Prostate gland (tissue), 2 donors: ENCODE results near the gene HGFAC. TPM values are rescaled to one million over a fixed set of nuclear protein-coding genes. Genes with fewer than 3 reads are reported as not detected.

Experiments used
- DNase-seq: peaks from one replicate; pipeline ENCODE4 v3.0.0-alpha.2; 2019; ENCODE audit warnings: low spot score
- H3K27ac ChIP-seq, 2 donors: fragments of 200-600 bp; sonication (generic); 2 replicates each; pipeline ENCODE4 v1.5.1; 2017 to 2019
- H3K27me3 ChIP-seq: fragments of 200-600 bp; sonication (generic); replicated peaks from 2 replicates; pipeline ENCODE4 v1.5.1; 2019; ENCODE audit not compliant: insufficient read depth
- H3K36me3 ChIP-seq, 2 donors: fragments of 200-600 bp; sonication (generic); 1 replicate in 1 of 2; 2 replicates in 1 of 2; pipeline versions ENCODE4 v1.5.1 to v1.8.1; 2017 to 2019
- H3K4me1 ChIP-seq: fragments of 200-600 bp; sonication (generic); replicated peaks from 2 replicates; pipeline ENCODE4 v1.5.1; 2019
- H3K4me3 ChIP-seq, 2 donors: fragments of 200-600 bp; sonication (generic); 2 replicates each; pipeline ENCODE4 v1.5.1; 2017 to 2019
- H3K9me3 ChIP-seq: fragments of 200-600 bp; sonication (generic); 2 replicates; pipeline ENCODE4 v1.5.1; 2017
- POLR2A ChIP-seq: fragments of 450-650 bp; IDR thresholded peaks from one replicate; pipeline ENCODE4 v1.6.1; 2016; ENCODE audit warnings: antibody characterized with exemption, mild to moderate bottlenecking
- POLR2AphosphoS5 ChIP-seq: sonication (generic); formaldehyde crosslinking; IDR thresholded peaks from one replicate; pipeline ENCODE4 v1.6.1; 2017; ENCODE audit warnings: antibody characterized with exemption
- WGBS: methylation state at CpG from one replicate; pipeline ENCODE4 v1.1.5; 2018; 5-methylcytosine and 5-hydroxymethylcytosine counted together
- intact Hi-C: fragments of 100-400 bp; cut with DNase I; formaldehyde crosslinking; loops from one replicate; pipeline ENCODE4 v1.14.2; 2022
- total RNA-seq, 2 donors: library from RNA; depleted of rRNA; stranded (reverse); fragments of >200 nt; gene quantifications; one replicate each; pipeline ENCODE4 v1.1.0, GENCODE V29; 2016
- TF ChIP-seq, protein P1 (sequence below), 4 experiments: fragments of 200-600 bp in 2 of 4; fragments of 450-650 bp in 2 of 4; sonication (generic) in 2 of 4; IDR thresholded peaks; 1 replicate in 3 of 4; 2 replicates in 1 of 4; pipeline ENCODE4 v1.5.1; 2016 to 2019; ENCODE audit warnings: antibody characterized with exemption in 4 of 4, mild to moderate bottlenecking in 2 of 4, moderate library complexity in 2 of 4

The HGFAC gene
- total RNA-seq, 2 donors from 2014 or later = 0.27 to 1.9 TPM

DNA sequence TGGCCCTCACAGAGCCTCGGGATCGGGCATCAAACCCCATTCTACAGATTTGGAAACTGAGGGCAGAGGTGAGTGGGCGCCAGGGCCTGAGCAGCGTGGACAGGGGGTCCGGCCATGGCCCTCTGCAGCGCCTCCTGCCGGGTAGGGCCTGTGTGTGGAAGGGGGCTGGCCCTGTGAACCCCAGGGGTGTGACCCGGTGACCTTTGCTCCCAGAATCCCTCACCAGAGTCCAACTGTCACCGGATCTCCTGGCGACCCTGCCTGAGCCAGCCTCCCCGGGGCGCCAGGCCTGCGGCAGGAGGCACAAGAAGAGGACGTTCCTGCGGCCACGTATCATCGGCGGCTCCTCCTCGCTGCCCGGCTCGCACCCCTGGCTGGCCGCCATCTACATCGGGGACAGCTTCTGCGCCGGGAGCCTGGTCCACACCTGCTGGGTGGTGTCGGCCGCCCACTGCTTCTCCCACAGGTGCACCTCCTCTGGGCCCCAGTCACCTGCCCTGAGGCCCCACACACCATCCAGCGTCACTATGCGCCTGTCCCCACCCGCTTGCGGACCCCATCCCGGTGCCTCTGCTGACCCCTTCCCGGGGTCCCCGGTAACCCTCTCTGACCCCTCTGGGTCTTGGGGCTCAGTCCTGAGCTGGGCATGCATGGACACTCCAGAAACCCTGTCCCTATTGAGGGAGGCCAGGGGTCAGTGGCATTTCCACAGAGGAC, 4.2 kb downstream of the HGFAC start:
- TF ChIP-seq POLR2AphosphoS5 (no peak), POLR2A (no peak)
- TF ChIP-seq, protein P1, sequence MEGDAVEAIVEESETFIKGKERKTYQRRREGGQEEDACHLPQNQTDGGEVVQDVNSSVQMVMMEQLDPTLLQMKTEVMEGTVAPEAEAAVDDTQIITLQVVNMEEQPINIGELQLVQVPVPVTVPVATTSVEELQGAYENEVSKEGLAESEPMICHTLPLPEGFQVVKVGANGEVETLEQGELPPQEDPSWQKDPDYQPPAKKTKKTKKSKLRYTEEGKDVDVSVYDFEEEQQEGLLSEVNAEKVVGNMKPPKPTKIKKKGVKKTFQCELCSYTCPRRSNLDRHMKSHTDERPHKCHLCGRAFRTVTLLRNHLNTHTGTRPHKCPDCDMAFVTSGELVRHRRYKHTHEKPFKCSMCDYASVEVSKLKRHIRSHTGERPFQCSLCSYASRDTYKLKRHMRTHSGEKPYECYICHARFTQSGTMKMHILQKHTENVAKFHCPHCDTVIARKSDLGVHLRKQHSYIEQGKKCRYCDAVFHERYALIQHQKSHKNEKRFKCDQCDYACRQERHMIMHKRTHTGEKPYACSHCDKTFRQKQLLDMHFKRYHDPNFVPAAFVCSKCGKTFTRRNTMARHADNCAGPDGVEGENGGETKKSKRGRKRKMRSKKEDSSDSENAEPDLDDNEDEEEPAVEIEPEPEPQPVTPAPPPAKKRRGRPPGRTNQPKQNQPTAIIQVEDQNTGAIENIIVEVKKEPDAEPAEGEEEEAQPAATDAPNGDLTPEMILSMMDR (IDR thresholded peaks at IDR 0.05) = no peak
- no peak overlapping the region for H3K4me3 ChIP-seq
- no peaks in the 10 kb centered on the region for H3K9me3 ChIP-seq
- no peaks in the 10 kb centered on the region for H3K27me3 ChIP-seq
- DNase-seq = no peak
- H3K27ac ChIP-seq = no peak overlapping the region
- no peaks in the 10 kb centered on the region for H3K36me3 ChIP-seq
- intact Hi-C loops = loop anchor here (2.0 to 5.0 kb wide), 2 partner anchors 99 to 244 kb away; no protein-coding TSS in a partner anchor
- no peaks in the 10 kb centered on the region for H3K4me1 ChIP-seq
- 94% methylated on average over 34 of the region's 34 CpGs for WGBS

DNA sequence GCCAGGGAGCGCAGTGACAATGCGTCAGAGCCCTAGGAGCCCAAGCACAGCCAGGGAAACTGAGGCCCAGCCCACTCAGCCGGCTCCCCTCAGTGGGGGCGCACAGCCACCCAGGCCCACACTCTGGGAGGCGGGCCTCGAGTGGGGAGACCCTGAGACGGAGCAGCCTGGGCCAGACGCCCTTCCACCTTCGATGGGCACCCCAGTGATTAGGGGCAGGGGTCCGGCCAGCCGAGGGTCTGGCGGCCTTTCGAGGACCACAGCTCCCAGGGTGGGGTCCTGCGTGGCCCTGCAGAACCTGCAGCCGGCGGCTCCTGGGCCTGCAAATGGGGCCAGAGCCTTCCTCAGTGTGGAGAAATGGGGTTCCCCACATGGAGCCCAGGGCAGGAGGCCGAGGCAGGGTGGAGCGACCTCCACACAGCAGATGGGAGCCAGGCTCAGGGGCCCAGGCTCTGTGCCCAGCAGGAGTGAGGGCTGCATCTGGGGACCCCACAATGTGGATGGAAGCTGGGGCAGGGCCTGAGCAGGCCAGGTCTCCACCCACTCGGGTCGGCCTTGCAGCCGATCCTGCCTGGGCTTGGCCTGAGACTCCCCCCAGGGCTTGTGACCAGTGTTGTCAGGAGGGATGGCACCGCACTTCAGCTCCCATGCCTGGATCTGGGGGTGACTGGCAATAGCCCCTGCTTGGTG, 5.0 kb downstream of the HGFAC start:
- Histone ChIP-seq H3K4me3 (no peak overlapping the region), H3K36me3 (no peaks in the 10 kb centered on the region), H3K27ac (no peak overlapping the region), H3K9me3 (no peaks in the 10 kb centered on the region), H3K27me3 (no peaks in the 10 kb centered on the region), H3K4me1 (no peaks in the 10 kb centered on the region)
- 96% methylated on average over 20 of the region's 22 CpGs for WGBS
- no peak for TF ChIP-seq POLR2AphosphoS5
- TF ChIP-seq, protein P1 (IDR thresholded peaks at IDR 0.05) = no peak
- no peak for TF ChIP-seq POLR2A
- DNase-seq = no peak
- intact Hi-C loops = loop anchor here (5.0 kb wide), 1 partner anchor 244 kb away; no protein-coding TSS in a partner anchor

DNA sequence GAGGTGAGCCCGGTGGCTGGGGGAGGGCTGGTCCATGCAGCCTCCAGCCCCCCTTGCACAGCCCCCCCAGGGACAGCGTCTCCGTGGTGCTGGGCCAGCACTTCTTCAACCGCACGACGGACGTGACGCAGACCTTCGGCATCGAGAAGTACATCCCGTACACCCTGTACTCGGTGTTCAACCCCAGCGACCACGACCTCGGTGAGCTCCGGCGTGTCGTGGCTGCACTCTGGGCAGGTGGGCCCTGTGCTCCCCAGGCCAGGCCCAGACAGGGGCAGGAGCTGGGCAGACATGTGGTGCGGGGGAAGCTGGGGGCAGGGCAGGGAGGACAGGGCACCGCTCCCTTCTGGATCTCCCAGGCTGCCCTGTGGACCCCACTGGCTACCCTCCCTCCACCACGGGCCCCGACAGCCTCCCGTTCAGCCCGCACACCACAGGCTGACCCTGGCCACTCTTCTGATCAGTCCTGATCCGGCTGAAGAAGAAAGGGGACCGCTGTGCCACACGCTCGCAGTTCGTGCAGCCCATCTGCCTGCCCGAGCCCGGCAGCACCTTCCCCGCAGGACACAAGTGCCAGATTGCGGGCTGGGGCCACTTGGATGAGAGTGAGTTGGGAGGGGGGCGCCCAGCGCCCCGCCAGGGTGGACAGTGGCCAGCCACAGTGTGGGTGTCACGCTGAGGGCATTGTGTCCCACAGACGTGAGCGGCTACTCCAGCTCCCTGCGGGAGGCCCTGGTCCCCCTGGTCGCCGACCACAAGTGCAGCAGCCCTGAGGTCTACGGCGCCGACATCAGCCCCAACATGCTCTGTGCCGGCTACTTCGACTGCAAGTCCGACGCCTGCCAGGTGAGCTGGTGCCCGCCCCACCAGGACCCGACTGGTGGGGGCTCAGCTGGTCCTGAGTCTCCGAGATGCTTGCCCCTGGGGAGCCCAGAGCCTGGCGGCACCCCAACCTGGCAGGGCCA, 5.9 kb downstream of the HGFAC start:
- TF ChIP-seq POLR2AphosphoS5 (no peak), POLR2A (no peak)
- TF ChIP-seq, protein P1 (IDR thresholded peaks at IDR 0.05) = no peak
- Histone ChIP-seq H3K4me1 (no peaks in the 10 kb centered on the region), H3K27me3 (no peaks in the 10 kb centered on the region), H3K27ac (no peak overlapping the region), H3K4me3 (no peak overlapping the region), H3K9me3 (no peaks in the 10 kb centered on the region), H3K36me3 (no peaks in the 10 kb centered on the region)
- no peak for DNase-seq
- 93% methylated on average over 51 of the region's 53 CpGs for WGBS
- intact Hi-C loops = loop anchor here (5.0 kb wide), 1 partner anchor 245 kb away; no protein-coding TSS in a partner anchor

DNA sequence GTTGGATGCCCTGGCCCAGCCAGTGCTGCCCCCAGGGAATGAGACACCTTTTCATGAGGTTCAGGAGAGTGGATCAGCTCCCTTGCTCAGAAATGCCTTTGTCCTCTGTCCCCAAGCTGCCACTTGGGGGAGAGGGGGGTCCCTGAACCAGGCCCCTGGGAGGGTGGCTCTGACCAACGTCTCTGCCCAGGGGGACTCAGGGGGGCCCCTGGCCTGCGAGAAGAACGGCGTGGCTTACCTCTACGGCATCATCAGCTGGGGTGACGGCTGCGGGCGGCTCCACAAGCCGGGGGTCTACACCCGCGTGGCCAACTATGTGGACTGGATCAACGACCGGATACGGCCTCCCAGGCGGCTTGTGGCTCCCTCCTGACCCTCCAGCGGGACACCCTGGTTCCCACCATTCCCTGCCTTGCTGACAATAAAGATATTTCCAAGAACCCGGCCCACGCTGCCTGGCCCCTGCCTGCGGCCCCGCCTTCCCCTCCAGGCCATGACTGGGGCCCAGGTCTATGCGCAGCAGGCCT, 7.3 kb downstream of the HGFAC start:
- H3K27me3 ChIP-seq = no peaks in the 10 kb centered on the region
- H3K9me3 ChIP-seq = no peaks in the 10 kb centered on the region
- intact Hi-C loops = loop anchor here (5.0 kb wide), 1 partner anchor 247 kb away; no protein-coding TSS in a partner anchor
- TF ChIP-seq POLR2AphosphoS5 = no peak
- TF ChIP-seq POLR2A = no peak
- TF ChIP-seq, protein P1 (IDR thresholded peaks at IDR 0.05) = no peak
- DNase-seq = no peak
- H3K27ac ChIP-seq = no peak overlapping the region
- H3K36me3 ChIP-seq = no peaks in the 10 kb centered on the region
- WGBS = 90% methylated on average over 21 of the region's 21 CpGs
- H3K4me3 ChIP-seq = no peak overlapping the region
- no peaks in the 10 kb centered on the region for H3K4me1 ChIP-seq
